HG02840 (cell line): Measurements from ENCODE around the gene MYCBPAP.
A peak's percentile ranks its signal among the peaks of the same experiment; 100 is the strongest.

Source experiments
- ATAC-seq: cut with Tn5 transposase; IDR thresholded peaks from one replicate; pipeline ENCODE4 v1.9.1; 2021; ENCODE audit warnings: mild to moderate bottlenecking, moderate library complexity, moderate number of reproducible peaks; ENCODE audit not compliant: unreplicated experiment, low FRiP score

MYCBPAP gene

DNA sequence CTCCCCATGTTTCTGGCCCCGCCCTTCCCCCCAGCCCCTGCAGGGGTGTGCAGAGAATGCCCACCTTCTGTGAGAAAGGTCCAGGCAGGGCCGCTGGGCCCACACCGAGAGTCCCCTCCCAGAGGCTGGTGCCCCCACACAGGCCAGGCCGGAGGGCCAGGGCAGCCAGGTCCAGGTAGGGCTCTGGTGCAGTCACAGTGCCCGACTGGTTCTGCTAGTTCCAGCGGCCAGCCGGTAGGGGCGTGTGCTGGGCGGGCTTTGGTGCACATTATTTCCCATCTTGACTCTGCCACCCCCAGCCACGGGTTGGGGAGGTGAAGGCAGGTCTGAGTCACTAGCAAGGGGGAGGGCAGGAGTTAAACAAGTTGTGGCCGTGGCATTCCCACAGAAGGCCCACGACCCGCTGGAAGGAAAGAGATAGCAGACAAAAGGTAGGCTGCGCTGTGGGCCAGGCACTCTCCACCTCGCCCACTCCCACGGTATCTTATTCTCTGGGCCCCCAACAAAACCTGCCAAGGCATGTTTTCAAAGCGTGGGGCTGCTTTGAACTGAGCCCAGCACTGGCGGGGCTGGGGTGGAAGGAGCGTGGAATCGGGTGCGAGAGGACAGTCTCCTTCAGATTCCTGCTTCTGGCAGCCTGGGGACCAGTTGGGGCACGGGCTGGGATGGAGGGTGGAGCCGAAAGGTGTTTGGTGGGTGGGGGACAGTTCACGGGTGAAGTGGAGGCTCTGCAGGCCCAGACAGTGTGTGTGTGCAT, 26.2 kb downstream of the MYCBPAP start:
- no peak for ATAC-seq

DNA sequence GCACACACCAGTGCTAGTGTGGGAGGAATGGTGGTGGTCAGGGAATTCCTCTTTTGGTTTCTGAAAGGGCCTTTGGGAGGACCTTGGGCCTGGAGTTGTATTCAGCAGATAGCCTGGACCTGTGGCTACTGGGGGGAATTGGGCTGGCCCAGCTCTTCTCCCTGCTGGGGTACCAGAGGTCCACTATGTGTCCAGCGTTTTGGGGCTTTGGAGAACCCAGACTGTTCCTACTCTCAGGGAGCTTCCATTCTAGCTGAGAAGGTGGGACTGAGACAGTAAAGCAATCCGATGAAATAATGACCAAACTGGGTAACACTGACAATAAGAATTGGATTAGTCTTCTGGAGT, 26.7 kb downstream of the MYCBPAP start:
- no peak for ATAC-seq

DNA sequence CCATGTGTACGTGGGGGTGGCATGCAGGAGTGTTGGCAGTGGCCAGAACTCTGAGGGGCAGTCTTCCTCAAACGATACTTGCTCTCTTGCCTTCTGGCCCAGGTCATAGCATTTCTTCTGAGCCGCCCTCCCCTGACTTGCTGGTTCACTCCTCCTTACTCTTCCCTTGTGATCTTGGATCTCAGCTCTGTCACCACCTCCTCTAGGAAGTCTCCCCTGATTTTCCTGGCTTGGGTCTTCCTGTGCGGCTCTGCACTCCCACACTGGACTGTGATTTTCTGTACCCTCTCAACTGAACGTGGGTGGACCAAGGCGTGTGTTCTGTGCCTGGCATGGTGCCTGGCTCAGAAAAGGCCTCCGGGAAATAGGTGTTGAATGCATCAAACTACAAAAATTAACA, 27.2 kb downstream of the MYCBPAP start:
- ATAC-seq: no peak

DNA sequence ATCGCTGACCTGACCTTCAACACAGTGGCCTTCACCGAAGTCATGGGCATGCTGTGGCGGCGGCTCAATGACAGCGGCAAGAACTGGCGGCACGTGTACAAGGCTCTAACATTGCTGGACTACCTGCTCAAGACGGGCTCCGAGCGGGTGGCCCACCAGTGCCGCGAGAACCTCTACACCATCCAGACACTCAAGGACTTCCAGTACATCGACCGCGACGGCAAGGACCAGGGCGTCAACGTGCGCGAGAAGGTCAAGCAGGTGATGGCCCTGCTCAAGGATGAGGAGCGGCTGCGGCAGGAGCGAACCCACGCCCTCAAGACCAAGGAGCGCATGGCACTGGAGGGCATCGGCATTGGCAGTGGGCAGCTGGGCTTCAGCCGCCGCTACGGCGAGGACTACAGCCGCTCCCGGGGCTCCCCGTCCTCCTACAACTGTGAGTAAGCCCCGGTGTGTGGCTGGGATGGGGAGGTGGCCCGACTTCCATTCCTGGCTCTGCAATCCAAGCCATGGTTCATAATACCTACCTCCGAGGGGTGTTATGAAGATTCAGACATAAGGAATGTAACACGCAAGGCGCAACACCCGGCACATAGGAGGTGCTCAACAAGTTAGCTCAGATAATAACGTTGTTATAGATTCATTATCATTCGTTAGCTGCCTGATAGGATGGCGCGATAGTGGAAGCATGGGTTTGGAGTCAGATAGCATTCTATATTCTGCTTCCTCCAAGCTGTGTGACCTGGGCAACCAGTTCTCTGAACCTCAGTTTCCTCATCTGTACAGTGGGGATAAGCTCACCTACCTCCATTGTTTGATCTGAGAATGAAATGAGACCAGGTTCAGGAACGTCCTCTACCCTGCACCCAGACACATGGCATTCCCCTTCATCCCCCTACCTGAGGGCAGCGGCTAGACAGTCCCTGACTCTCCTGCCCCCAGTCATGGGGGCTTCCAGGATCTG, 28.7 kb downstream of the MYCBPAP start:
- ATAC-seq: no peak

DNA sequence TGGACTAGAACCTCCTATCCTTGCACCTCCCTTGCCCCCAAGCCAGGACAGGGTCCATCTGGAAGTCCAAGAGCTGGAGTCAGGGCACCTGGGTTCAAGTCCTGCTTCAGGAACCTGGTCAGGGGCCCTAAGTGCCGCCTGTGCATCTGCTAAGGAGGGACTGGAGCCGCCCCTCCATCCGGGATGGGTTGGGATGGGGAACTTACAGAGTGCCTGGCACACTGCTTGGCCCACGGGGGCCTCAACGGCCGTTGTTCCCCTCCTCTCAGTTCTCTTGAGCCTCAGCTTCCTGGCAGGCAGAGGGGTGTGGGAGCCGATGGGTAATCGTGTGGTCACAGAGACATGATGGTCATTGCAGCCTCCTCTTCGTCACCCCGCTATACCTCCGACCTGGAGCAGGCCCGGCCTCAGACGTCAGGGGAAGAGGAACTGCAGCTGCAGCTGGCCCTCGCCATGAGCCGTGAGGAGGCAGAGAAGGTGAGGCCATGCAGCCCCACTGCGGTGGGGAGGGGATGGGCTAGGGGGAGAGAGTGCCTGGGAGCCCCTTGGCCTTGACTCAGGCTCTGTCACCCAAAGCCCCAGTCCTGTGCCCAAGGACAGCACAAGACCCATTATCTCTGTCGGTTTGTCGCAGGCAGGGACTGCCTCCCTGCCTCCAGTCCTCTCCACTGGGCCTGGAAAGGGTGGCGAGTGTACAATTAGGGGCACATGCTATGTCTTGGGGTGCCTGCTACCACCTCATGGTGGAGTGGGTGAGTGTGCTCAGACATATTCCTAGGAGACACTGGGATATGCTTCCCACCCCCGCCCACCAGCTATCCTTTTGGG, 29.7 kb downstream of the MYCBPAP start:
- ATAC-seq: no peak

DNA sequence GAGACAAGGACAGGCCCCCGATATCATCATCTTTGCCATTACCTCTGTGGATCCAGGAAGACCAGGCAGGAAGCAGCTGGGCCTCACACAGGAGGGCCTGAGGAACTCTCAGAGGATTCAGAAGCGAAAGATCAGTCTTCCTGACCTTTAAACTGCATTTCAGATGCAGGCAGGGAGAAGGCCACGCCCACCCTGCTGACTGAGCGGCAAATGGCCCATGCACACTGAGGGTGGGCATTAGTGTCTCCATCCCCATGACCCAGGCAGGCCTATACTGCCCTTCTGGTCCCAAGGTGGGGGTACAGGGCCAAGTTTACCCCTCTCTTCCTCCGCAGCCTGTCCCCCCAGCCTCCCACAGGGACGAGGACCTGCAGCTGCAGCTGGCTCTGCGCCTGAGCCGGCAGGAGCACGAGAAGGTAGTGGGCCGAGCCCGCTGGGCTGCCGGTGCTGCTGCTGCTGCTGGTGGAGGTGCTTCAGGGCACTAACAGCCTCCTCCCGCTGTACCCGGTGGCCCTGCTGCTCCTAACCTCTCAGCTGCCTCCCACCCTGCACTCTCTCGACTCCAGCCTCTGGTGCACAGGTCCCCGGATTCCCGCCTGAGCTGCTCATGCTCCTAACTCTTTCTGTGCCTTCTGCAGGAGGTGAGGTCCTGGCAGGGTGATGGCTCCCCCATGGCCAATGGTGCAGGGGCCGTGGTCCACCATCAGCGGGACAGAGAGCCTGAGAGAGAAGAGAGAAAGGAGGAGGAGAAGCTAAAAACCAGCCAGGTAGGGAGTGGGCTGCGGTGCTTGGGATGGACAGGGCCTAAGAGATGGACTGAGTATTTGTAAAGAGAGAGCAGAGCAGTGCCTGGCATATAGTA, 30.5 kb downstream of the MYCBPAP start:
- ATAC-seq: no peak

DNA sequence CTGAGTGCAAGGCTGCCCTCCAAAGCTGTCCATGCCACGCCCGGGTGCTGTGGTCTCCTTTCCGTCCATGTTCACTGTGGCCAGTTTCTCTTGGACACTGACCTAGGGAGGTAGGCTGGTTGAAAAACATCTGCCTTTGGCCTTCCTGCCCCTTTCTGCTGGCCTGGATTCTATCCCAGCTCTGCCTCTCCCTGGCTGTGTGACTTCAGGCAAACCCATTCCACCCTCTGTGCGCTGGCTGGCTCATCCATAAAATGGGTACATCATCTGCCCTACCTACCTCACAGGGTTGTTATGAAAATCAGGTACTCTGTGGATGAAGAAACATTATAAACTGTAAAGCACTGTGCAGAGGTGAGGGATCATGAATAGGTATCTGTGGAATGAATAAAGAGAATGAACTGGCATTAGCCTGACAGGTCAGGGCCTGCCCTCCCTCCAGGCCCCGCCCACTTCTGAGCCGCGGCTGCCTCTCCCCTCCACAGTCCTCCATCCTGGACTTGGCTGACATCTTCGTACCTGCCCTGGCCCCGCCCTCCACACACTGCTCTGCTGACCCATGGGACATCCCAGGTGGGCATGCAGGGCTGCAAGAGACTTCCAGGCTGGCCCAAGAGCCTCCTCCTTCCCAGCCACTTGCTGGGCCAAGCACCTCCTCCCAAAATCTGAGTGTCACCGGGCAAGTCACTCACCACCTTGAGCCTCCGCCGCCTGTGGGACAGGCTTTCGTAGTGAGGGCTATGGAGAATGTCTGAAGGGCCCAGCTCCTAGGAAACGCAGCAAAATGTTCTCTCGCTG, 31.7 kb downstream of the MYCBPAP start:
- no peak for ATAC-seq

DNA sequence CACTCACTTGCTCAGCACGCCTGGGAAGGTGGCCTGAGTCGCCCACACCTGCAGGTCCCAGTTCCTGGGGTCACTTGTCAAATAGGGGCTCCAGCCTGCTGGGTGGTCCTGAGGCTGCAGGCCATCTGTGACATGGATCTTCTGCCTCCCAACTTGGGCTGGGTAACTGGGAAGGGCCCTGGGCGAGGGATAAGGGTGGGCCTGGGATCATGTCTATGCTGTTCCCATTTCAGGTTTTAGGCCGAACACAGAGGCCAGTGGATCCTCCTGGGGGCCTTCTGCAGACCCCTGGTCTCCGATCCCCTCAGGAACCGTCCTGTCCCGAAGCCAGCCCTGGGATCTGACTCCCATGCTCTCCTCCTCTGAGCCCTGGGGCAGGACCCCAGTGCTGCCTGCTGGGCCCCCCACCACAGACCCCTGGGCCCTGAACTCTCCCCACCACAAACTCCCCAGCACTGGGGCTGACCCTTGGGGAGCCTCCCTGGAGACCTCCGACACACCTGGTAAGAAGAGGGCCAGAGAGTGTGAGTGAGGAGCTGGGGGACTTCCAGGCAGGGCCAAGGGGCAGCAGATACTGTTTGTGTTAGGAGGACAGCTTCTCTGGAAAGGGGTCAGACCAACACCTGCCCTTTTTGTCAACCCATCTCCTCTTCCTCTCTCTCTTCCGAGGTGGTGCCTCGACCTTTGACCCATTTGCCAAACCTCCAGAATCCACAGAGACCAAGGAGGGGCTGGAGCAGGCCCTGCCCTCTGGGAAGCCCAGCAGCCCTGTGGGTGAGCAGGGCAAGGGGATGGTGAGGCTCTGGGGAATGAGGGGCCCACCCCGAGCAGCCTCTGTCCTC, 32.5 kb downstream of the MYCBPAP start:
- ATAC-seq: no peak

DNA sequence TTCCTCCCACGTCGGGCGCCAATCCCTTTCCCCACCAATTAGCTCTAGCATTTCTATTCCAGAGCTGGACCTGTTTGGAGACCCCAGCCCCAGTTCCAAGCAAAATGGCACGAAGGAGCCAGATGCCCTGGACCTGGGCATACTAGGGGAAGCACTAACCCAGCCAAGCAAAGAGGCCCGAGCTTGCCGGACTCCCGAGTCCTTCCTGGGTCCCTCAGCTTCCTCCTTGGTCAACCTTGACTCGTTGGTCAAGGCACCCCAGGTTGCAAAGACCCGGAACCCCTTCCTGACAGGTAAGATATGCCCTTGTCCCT, 33.1 kb downstream of the MYCBPAP start:
- ATAC-seq: no peak

DNA sequence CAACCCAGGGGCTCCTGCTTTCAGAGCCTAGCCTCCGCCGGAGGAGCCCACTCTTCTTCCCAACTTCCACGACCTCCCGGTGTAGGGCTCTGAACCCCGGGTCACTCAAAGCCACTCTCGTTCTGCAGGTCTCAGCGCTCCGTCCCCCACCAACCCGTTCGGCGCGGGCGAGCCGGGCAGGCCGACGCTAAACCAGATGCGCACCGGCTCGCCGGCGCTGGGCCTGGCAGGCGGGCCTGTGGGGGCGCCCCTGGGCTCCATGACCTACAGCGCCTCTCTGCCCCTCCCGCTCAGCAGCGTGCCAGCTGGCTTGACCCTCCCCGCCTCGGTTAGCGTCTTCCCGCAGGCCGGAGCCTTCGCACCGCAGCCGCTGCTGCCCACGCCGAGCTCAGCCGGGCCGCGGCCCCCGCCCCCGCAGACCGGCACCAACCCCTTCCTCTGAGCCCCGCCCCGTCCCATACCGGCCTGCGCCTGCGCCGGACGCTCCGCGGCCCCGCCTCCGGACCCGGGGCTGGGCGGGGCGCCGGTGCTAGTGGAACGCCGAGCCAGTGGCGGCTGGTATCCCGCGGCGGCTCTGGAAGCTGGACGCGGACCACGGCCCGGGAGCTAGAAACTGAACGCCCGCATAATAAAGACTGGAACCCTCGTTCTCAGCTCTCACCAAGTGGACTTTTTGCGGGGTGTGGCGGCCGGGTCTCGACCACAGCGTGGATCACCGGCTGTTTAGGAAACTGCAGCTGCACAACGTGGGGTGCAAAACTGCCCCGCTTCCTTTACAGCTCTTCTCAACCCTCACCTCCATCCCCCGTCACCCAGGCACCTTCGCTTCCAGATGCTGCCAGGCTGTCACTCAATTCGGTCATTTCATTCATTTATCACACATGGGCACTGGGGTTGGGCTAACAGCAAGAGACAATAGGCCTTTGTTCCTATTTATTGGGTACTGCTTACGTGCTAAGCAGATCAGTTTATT, 33.8 kb downstream of the MYCBPAP start:
- peak; percentile 67 for ATAC-seq

DNA sequence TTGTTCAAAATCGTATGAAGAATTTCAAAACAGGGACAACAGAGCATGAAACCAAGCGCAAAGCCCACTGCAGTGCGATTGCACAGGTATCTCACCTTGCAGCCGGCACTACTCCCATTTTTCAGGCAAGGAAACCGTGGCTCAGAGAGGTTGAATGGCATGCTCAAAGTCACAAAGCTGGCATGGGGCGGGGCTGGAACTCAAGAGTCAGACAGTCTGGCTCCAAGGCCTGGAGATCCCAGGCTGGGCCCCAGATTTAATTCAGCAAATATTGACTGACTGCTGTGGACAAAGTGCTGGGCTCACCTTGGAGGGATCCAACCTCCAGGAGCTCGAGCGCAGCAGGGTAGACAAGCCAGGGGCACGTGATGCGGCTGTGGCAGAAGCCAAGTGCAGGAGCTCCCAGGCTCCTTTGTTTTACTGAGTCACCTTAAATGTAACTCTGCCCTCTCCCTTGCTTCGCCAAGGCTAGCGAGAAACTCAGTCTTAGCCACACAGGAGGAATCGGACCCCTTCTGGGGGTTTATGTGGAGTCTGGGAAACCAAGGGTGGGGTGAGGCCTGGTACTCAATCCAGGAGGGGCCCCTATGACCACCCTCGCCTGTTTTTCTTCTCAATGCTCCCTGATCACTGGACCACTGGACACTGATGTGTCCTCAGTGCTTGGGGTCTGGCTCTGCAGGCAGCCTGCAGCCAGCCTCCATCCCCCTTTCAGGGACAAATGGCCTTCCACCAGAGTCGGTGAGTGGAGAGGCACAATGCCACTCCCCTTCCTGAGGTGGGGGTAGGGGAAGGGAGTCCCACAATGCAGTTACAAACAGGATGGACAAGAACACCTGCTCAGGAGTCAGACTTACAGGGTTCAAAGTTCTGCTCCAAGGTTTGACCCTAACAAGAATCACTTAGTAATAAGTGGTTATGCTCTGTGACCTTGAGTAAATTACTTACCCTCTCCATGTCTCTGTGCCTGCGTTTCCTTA, 34.8 kb downstream of the MYCBPAP start:
- ATAC-seq: no peak

DNA sequence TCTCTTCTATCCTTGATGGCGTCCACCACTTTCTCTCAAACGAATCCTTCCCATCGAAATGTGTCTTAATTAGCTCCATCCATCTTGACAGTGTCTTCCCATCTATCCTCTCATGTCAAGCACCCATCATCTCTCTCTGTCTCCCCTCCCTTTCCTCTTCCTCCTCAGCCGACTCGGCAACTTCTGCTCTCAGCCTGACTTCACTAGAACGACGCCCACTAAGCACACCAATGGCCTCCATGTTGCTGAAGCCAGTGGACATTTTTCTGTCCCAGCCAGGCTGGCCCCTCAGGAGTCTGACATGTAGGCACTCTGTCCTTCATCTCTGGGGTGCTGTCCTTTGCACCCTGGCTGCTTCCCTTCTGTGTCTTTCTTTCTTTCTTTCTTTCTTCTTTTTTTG, 36.3 kb downstream of the MYCBPAP start:
- no peak for ATAC-seq

DNA sequence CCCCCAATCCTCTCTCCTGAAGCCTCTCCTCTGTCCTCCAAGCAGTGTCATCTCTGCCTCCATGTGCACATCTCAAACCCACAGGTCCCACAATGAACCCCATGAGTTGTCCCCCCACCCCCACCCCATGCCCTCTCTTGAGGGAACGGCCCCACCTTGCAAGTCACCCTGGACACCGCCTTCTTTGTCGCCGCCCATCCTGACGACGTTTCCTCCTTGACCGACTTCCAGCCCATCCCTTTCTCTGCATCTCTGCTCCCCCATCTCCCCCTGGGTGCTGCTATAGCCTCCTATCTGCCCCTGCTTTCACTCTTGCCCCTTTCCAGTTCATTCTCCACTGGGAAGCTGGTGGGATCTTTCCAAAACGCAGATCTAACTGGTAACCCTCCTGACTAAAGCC, 37.1 kb downstream of the MYCBPAP start:
- ATAC-seq: no peak

DNA sequence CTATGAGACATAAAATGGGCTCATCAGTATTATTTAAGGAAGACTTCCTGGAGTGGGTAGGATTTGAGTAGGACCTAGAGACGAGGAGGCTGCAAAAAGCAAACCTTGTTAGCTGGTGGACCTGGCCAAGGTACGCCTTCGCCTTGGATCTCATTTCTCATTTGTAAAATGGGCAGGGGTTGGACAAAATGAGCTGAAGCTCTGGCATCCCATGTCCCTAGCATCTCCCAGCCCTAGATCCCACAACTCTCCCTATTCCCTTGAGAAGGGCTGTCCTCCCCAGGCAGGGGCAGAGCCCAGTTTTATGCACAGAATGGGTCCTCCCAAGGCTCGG, 38.4 kb downstream of the MYCBPAP start:
- ATAC-seq: no peak

DNA sequence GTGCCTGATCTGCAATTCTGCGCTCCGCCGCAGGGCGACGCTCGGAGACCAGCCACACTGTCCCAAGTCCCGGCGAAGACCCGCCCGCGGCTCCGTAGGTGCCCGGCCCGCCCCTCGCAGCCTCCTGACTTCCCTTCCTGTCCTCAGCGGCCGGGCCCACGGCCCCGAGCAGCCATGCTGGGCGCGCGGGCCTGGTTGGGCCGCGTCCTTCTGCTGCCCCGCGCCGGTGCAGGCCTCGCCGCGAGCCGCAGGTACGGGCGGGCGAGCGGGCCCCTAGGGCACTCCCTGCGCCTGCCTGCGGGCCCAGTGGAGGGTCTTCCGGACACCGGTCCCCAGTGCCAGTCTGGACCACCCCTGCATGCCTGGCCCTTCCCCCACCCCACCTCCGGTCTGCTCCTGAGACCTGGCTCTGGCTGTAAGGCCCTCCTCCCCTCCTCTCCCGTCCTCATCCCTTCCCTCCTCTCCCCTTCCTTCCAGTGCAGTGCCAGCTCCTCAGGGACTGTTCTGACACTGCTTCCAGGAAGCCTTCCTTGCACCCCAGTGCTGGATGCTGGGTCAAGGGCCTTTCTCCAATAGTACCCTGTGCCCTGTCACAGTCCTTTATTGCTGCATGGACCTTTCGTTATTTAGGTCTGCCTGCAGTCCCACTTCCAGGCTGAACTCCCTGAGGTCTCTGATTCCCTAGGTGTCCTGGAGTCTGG, 38.9 kb downstream of the MYCBPAP start, which contains the start of gene SPATA20:
TSS of gene SPATA20 (plus strand) at position 140 of the 701 bp plus-strand sequence. CDS start at position 175, 35 bp downstream.
- peak; percentile 68 for ATAC-seq

DNA sequence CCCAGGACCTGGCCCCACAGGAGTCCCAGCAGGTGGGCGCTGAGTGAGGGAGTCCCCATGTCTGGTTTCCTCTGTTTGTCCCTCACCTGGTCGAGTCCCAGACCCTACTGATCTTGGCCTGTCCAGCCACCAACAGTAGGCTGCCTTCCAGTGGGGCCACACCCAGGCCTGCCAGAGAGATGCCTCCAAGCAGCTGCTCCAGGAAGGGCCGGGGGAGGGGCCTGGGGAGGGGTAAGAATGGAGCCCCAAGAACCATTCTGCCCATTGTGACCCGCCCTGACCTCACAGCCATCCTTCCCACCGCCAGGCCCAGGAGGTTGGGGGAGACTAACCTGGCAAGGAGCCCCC, 39.5 kb downstream of the MYCBPAP start:
- no peak for ATAC-seq
